Type B pancreatic cell (in vitro differentiated cells): ENCODE measurements around the gene ZNF772. TPM values are rescaled to one million over a fixed set of nuclear protein-coding genes. Genes with fewer than 3 reads are reported as not detected.

Experiments
- DNase-seq: peaks from one replicate; pipeline ENCODE4 v3.0.0; 2021; ENCODE audit warnings: mixed read lengths; ENCODE audit not compliant: unreplicated experiment; ENCODE audit errors: extremely low spot score
- H3K27ac Mint-ChIP-seq: 2 replicates; pipeline ENCODE4 v1.8.0; 2021; ENCODE audit warnings: mild to moderate bottlenecking, mixed read lengths
- H3K27me3 Mint-ChIP-seq: 2 replicates; pipeline ENCODE4 v1.8.0; 2021; ENCODE audit warnings: mixed read lengths
- H3K36me3 Mint-ChIP-seq: 2 replicates; pipeline ENCODE4 v1.8.0; 2021; ENCODE audit warnings: mixed read lengths
- H3K4me1 Mint-ChIP-seq: one replicate; pipeline ENCODE4 v1.8.0; 2021; ENCODE audit warnings: mixed read lengths; ENCODE audit not compliant: unreplicated experiment
- H3K4me3 Mint-ChIP-seq: 2 replicates; pipeline ENCODE4 v1.8.0; 2021; ENCODE audit warnings: mild to moderate bottlenecking, mixed read lengths
- H3K9me3 Mint-ChIP-seq: 2 replicates; pipeline ENCODE4 v1.8.0; 2021; ENCODE audit warnings: mixed read lengths
- total RNA-seq: library from RNA; stranded (reverse); gene quantifications from 2 replicates; pipeline ENCODE4 v1.2.1, GENCODE V29; 2021; ENCODE audit warnings: low replicate concordance
- TF ChIP-seq, protein P1 (sequence below): fragments of 200-600 bp; sonication (generic); conservative IDR thresholded peaks from 2 replicates; pipeline ENCODE4 v1.5.0; 2021; ENCODE audit warnings: antibody characterized with exemption, mild to moderate bottlenecking

ZNF772 gene
- total RNA-seq, 1 donor from 2014 or later: 16.6 TPM

DNA sequence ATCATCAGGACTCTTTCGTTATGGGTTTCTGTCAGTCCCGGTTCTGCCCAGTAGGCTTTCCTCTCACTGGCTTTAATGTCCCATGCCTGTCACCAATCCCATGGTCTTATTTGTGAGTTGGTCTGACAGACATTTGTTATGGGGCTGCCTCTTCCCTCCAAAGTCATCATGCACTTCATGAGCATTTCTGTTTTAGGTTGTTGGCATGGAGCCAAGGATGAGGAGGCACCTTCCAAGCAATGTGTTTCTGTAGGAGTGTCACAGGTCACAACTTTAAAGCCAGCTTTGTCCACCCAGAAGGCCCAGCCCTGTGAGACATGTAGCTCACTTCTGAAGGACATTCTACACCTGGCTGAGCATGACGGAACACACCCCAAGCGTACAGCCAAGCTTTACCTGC is 57.9 kb downstream of the ZNF772 start:
- Mint-ChIP-seq H3K9me3 (peaks cover 21% of the 10 kb centered on the region), H3K27ac (no peak overlapping the region), H3K4me1 (no peaks in the 10 kb centered on the region), H3K36me3 (peaks cover 66% of the 10 kb centered on the region), H3K27me3 (no peaks in the 10 kb centered on the region), H3K4me3 (no peak overlapping the region)
- TF ChIP-seq, protein P1, sequence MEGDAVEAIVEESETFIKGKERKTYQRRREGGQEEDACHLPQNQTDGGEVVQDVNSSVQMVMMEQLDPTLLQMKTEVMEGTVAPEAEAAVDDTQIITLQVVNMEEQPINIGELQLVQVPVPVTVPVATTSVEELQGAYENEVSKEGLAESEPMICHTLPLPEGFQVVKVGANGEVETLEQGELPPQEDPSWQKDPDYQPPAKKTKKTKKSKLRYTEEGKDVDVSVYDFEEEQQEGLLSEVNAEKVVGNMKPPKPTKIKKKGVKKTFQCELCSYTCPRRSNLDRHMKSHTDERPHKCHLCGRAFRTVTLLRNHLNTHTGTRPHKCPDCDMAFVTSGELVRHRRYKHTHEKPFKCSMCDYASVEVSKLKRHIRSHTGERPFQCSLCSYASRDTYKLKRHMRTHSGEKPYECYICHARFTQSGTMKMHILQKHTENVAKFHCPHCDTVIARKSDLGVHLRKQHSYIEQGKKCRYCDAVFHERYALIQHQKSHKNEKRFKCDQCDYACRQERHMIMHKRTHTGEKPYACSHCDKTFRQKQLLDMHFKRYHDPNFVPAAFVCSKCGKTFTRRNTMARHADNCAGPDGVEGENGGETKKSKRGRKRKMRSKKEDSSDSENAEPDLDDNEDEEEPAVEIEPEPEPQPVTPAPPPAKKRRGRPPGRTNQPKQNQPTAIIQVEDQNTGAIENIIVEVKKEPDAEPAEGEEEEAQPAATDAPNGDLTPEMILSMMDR: no peak
- DNase-seq: peak; percentile 11

Other genes with a start within 250 kb of the ZNF772 start
- gene AURKC, start 246.5 kb downstream of the ZNF772 start, total RNA-seq: 0.34 and 0.55 TPM in 2 replicates
- gene ZNF805, start 236.9 kb downstream of the ZNF772 start, total RNA-seq: 16.8 and 16.9 TPM in 2 replicates
- gene ZNF460, start 197.1 kb downstream of the ZNF772 start, total RNA-seq: 58.4 and 66.1 TPM in 2 replicates
- 8.3 and 9.8 TPM in 2 replicates for gene ZNF543, start 157.1 kb downstream of the ZNF772 start, total RNA-seq
- 12.1 and 12.2 TPM in 2 replicates for gene ZNF304, start 126.3 kb downstream of the ZNF772 start, total RNA-seq
- 11.9 and 12.3 TPM in 2 replicates for gene TRAPPC2B, start 114.0 kb downstream of the ZNF772 start, total RNA-seq
- gene ZNF547, start 114.0 kb downstream of the ZNF772 start, total RNA-seq: 3.9 and 4.9 TPM in 2 replicates
- 23.9 and 28.2 TPM in 2 replicates for gene ZNF548, start 87.7 kb downstream of the ZNF772 start, total RNA-seq
- 13.3 and 13.9 TPM in 2 replicates for gene ZNF17, start 66.4 kb downstream of the ZNF772 start, total RNA-seq
- gene ZNF749, start 42.2 kb downstream of the ZNF772 start, total RNA-seq: 17.5 and 26.6 TPM in 2 replicates
- gene VN1R1, start 20.4 kb downstream of the ZNF772 start, total RNA-seq: 0.94 and 1.6 TPM in 2 replicates
- 15.4 and 18.4 TPM in 2 replicates for gene ZNF419, start 10.2 kb upstream of the ZNF772 start, total RNA-seq
- gene ZNF773, start 22.4 kb upstream of the ZNF772 start, total RNA-seq: 9.6 and 9.8 TPM in 2 replicates
- gene ZNF549, start 49.8 kb upstream of the ZNF772 start, total RNA-seq: 8.5 and 9.2 TPM in 2 replicates
- 15.9 and 18.7 TPM in 2 replicates for gene ZNF550, start 82.3 kb upstream of the ZNF772 start, total RNA-seq
- 9.1 and 10.3 TPM in 2 replicates for gene ZNF416, start 101.3 kb upstream of the ZNF772 start, total RNA-seq
- 11.5 and 17.6 TPM in 2 replicates for gene ZIK1, start 106.6 kb upstream of the ZNF772 start, total RNA-seq
- 4.8 and 4.9 TPM in 2 replicates for gene ZNF530, start 122.3 kb upstream of the ZNF772 start, total RNA-seq
- gene ZNF134, start 136.7 kb upstream of the ZNF772 start, total RNA-seq: 24.7 and 27.1 TPM in 2 replicates
- gene ZNF211, start 155.6 kb upstream of the ZNF772 start, total RNA-seq: 15.2 and 26.5 TPM in 2 replicates
- not detected in 2 replicates for gene ZSCAN4, start 191.4 kb upstream of the ZNF772 start, total RNA-seq
- 14.4 and 16.1 TPM in 2 replicates for gene ZNF551, start 204.4 kb upstream of the ZNF772 start, total RNA-seq
- 13.2 and 15.4 TPM in 2 replicates for gene ZNF154, start 231.6 kb upstream of the ZNF772 start, total RNA-seq